GM19351 (cell line): ENCODE measurements around the gene MRFAP1.
"Not testable (repeated sequence)": the region's sequence is repeated elsewhere in the genome, so short reads cannot be mapped to it uniquely, and the experiment has no call there.

Source experiments
- ATAC-seq: cut with Tn5 transposase; IDR thresholded peaks from one replicate; pipeline ENCODE4 v1.9.1; 2021; ENCODE audit warnings: mild to moderate bottlenecking, moderate library complexity; ENCODE audit not compliant: unreplicated experiment

Gene MRFAP1

GRCh38 chr4:6610856-6611430 is 29.5 kb upstream of the MRFAP1 start:
- no peak for ATAC-seq

- ATAC-seq = no peak
Observed at GRCh38 chr4:6612961-6613675, 27.4 kb upstream of the MRFAP1 start.

DNA sequence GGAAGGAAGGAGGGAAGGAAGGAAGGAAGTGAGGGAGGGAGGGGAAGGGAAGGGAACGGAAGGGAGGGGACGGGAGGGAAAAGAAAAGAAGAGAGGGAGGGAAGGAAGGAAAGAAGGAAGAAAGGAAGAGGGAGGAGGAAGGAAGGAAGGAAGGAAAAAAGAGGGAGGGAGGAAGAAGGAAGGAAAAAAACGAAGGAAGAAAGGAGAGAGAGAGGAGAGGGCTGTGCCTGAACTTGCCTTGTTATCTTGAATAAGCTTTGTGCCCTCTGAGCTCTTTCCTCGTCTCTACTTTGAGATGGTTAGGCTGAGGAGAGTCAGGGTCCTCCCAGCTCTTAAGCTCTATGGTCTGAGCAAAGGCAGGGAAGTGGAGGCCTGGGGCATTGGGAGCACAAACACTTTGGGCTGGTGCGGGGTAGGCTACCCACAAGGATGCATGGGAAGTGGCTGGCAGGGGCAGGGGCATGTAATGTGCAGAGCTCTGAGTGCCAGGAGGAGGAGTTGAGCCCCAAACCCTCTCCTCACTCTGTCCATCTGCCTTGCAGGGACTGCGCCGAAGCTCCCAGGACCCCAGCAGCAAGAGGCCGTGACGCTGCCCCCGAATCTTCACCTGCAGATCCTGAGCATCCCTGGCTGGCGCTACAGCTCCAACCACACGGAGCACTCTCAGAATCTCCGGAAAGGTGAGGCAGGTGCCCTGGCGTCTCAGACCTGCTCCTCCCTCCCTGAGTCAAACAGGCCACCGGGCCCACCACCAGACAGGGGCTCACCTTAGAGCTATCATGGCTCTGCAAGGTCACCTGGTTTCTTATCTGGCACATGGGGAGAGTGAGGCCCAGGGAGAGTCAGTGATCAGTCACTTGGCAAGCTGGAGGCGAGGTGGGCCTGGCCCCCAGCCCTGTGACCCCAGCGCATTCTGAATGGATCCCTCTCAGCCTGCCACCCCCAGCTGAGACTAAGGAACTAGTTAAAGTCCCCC is 26.5 kb upstream of the MRFAP1 start:
- no peak for ATAC-seq

DNA sequence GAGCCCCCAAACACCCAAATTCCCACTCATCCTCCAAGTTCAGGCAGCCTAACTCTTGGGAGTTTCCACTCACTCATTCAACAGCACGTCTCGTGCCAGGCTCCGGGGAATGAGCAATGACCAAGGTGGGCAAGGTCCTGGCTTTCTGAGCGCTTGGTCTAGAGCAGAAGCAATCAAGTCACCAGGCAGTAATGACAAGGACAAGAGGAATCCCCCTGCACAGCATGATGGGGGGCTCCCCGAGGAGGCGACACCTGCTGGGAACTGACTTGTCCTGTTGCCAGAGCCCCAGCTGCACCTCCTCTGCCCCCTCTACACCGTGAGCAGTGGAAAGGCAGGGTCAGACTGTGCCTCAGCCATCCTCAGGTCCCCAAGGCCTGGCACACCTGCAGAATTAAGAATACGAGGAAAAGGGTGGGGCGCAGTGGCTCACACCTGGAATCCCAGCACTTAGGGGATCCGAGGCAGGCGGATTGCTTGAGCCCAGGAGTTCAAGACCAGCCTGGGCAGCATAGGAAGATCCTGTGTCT is 25.7 kb upstream of the MRFAP1 start:
- no peak for ATAC-seq

DNA sequence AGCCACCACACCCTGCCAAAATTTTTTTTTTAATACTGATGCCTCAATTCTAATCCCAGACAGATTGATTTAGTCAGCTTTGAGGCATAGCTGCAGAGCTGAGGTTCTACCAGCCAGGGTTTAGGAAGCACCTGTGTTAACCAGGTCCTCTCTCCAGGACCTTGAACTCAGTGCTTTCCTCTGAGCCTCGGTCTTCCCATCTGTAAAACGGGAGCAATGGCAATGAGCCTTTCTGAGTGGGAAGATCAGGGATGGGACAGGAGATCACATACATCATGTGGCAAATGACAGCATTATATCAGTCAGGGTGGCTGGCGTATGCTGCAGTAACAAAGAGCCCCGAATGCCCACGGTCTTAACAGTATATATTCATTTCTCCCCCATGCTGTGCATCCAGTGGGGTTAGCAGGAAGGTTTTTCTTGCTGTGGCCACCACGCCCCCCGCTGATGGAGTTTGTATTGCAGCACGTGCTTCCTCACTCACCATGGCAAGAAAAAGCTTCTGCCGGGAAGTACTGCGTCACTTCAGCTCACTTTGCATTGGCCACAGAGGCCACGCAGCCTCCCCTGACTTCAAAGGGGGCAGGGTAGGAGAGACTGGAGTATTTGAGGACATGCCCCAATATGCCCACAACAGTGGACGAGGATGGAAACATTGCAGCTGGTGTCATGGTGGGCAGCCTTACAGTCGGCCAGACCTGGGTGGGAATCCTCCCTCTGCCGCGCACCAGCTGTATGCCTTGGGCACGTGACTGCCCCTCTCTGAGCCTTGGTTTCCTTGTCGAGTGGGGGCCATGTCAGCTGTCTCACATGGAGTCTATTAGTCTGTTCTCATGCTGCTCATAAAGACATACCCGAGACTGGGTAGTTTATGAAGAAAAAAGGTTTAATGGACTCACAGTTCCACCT is 24.1 kb upstream of the MRFAP1 start:
- no peak for ATAC-seq

- ATAC-seq = no peak
Observed at GRCh38 chr4:6617246-6617645, 23.2 kb upstream of the MRFAP1 start.

DNA sequence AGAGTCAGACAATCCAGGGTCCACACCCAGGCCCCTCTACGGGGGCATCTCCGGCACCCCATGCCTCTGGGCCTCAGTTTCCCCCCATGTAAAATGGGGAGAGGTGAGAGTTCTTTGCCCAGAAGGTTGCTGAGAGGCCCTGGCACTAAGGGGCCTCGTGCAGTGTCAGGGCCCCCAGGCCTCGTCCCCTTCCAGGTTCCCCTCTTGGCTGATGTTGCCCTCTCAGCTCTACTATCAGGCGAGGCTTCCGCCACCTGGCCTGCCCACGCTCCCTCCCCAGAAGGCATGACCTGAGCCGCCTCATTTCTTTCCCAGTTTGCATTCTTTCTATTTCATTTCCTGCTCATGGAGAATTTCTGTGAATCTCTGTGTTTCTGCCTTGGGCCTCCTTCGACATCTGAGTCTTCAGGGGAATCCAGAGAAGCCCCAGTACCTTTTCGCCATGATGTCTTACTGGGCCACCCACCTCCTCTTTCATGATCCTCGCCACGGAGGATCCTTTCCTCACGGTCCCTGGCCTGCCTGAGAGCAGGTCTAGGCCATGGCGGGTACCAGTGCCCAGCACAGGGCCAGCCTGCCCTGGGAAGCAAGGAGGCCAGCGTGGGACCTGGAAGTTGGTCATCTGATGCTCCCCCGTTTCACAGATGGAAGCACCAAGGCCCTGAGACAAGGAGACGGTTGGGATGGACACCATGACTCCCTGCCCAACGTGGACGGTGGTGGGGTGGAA is 21.9 kb upstream of the MRFAP1 start:
- no peak for ATAC-seq

GRCh38 chr4:6619116-6619465 is 21.4 kb upstream of the MRFAP1 start:
- no peak for ATAC-seq

DNA sequence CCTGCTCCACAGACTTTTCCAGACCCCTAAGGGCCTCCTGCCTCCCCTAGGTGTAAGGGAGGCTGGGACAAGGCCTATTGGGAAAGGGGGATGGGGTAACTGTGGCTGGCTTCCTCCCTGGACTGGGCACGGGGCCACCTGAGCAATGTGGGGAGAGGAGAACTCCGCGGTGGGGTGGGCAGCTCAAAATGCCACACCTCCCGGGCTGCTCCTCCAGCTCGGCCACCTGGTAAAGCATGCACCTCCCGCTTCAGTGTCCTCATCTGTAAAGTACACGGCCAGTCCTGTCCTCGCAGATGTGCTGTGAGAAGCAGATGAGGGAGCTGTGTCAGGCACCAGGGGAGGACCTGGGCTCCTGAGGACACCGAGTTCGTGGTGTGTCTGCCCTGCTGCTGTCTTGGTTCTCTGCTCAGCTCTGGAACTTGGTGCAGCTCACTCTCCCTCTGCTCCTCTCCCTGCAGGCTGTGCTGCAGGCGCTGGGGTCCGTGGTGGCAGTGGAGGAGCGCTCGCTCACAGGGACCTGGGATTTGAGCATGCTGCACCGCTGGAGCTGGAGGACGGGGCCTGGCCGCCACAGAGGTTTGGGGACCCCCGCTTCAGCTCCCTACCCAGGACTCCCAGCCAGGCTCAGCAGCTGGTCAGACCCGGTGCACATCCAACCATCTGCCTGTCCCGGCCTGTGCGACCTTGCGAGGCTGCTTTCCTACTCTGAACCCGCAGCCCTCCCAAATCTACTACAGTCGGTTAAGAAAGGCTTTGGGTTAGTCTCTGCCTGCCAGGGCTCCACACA is 20.8 kb upstream of the MRFAP1 start:
- ATAC-seq = no peak

DNA sequence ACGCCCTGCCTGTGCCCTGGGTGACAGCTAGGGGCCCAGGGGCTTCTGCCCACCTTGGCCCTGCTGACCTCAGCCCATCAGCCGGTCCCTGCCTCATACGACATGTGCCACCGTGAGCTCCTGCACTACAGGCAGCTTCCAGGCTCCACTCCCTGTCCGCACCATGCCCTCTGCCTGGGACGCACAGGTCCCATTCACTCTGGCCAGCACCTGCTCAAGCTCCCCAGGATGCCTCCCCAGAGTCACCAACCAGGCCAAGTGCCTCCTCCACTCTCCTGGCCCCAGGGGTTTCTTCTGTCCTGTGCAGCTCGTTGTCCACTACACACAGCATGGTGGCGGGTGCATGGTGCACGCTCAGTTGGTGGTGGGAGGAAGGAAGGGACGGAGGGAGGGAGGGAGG is 20.2 kb upstream of the MRFAP1 start:
- no peak for ATAC-seq

GRCh38 chr4:6620891-6621555 is 19.5 kb upstream of the MRFAP1 start:
- no peak for ATAC-seq

GRCh38 chr4:6621556-6621927 is 18.9 kb upstream of the MRFAP1 start:
- ATAC-seq = no peak

DNA sequence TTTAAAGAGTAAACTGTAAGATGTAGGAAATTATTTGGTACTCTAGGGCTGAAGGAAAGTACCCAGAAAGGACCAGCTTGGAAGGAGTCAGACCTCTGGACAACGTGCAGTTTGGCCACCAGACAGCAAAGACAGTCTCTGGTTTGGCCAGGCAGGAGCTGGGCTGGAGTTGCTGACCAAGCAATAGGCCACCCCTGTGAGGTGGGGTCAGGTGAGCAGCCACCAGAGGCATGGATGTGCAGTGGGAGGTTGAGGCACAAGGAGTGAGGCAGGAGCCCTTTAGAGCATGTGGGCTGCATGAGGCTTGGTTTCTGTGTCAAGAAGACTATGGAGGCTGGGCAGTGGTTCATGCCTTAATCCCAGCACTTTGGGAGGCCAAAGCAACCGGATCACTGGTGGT is 17.7 kb upstream of the MRFAP1 start:
- ATAC-seq = no peak

GRCh38 chr4:6625256-6625655 is 15.2 kb upstream of the MRFAP1 start:
- no peak for ATAC-seq

GRCh38 chr4:6626066-6626465 is 14.4 kb upstream of the MRFAP1 start:
- ATAC-seq = no peak

DNA sequence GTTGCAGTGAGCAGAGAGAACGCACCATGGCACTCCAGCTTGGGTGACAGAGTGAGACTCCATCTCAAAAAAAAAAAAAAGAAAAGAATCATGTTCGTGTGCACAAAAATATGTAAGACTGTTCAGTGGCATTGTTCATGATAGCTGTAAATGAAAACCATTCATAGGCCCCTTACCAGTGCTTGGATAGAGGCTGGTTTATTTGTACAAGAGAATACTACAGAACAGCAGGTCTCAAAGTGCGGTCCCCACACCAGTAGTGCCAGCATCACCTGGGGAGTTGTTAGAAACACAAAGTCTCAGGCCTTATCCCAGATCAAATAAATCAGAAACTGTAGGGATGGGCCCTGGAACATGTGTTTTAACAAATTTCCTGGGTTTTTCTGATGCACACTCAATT is 12.7 kb upstream of the MRFAP1 start:
- ATAC-seq = no peak

DNA sequence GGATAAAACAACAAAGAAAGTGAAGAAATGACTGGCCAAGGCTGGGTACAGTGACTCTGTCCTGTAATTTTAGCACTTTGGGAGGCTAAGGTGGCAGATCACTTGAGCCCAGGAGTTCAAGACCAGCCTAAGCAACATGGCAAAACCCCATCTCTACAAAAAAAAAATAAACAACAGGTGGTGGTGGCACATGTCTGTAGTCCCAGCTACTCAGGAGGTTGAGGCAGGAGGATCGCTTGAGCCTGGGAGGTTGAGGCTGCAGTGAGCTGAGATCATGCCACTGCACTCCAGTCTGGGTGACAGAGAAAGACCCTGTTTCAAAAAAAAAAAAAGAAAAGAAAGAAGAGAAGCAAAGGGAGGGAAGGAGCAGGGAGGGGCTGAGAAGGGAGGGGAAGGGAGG is 12.0 kb upstream of the MRFAP1 start:
- ATAC-seq = not testable (repeated sequence)

GRCh38 chr4:6632125-6632524 is 8.4 kb upstream of the MRFAP1 start:
- no peak for ATAC-seq
